ENCODE data around the gene TMEM59L. TPM values are rescaled to one million over a fixed set of nuclear protein-coding genes. Genes with fewer than 3 reads are reported as not detected.

Gene TMEM59L
- total and polyA plus RNA-seq, 2 of the 13 experiments (the other 11 are each of a cell fraction or from before 2014, with no cell fraction given): 0.97 to 5.5 TPM

DNA sequence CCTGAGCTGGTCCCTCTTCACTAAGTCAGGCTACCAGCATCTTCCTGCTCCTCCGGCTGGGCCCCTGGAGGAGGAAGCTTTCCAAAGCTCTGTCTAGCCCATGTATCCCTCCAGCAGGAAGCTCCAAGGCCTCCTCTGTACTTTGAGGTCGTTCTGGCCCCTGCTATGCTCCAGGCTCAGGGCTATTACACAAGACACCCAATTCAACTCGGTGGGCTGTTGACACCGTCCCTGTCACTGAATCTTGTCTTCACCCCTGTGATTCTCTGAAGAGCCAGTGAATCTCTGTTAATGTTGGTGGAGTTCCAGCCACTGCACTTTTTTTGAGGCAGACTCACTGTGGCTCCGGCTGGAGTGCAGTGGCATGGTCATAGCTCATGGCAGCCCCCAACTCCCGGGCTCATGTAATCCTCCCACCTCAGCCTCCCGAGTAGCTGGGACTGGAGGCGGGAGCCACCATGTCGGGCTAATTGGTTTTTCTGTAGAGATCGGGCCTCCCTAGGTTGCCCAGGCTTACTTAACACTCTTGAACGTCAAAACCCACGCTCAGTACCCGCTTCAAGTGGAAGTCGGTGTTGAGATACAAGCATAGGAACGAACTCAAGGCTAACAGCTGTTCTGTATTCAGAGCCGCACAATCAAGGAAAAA lies 24.6 kb upstream of the TMEM59L start (continued):
- TF ChIP-seq, protein P1, sequence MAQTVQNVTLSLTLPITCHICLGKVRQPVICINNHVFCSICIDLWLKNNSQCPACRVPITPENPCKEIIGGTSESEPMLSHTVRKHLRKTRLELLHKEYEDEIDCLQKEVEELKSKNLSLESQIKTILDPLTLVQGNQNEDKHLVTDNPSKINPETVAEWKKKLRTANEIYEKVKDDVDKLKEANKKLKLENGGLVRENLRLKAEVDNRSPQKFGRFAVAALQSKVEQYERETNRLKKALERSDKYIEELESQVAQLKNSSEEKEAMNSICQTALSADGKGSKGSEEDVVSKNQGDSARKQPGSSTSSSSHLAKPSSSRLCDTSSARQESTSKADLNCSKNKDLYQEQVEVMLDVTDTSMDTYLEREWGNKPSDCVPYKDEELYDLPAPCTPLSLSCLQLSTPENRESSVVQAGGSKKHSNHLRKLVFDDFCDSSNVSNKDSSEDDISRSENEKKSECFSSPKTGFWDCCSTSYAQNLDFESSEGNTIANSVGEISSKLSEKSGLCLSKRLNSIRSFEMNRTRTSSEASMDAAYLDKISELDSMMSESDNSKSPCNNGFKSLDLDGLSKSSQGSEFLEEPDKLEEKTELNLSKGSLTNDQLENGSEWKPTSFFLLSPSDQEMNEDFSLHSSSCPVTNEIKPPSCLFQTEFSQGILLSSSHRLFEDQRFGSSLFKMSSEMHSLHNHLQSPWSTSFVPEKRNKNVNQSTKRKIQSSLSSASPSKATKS (CRISPR knock-in tag; IDR thresholded peaks at IDR 0.05): 0 out of 2 replicates have a peak, but pooled peaks have one; percentile 34
- TF ChIP-seq ZNF879 (CRISPR knock-in tag; IDR thresholded peaks at IDR 0.05) (0 out of 2 replicates have a peak, but pooled peaks have one; percentile 29), MLLT10 (CRISPR knock-in tag; IDR thresholded peaks at IDR 0.05) (no peak), CBFB (CRISPR knock-in tag; IDR thresholded peaks at IDR 0.05) (no peak), RARG (CRISPR knock-in tag; IDR thresholded peaks at IDR 0.05; ENCODE audit: low read depth) (no peak), ESRRA (CRISPR knock-in tag; IDR thresholded peaks at IDR 0.05; ENCODE audit: low read depth) (no peak), ZNF432 (CRISPR knock-in tag; IDR thresholded peaks at IDR 0.05; ENCODE audit: borderline replicate concordance) (no peak), ZNF414 (CRISPR knock-in tag; IDR thresholded peaks at IDR 0.05) (peak; percentile 10; the same call in 1 of the 2 replicates), RFXAP (CRISPR knock-in tag; IDR thresholded peaks at IDR 0.05; ENCODE audit: borderline replicate concordance) (no peak), ZNF746 (CRISPR knock-in tag; IDR thresholded peaks at IDR 0.05) (0 out of 2 replicates have a peak, but pooled peaks have one; percentile 35), SCMH1 (CRISPR knock-in tag; IDR thresholded peaks at IDR 0.05; ENCODE audit: borderline replicate concordance) (no peak), CREM (IDR thresholded peaks at IDR 0.05) (0 out of 2 replicates have a peak, but pooled peaks have one; percentile 13), CREM (CRISPR knock-in tag; IDR thresholded peaks at IDR 0.05) (no peak), ZNF883 (CRISPR knock-in tag; IDR thresholded peaks at IDR 0.05; ENCODE audit: not compliant biosample characterization) (no peak), ZNF598 (CRISPR knock-in tag; IDR thresholded peaks at IDR 0.05; ENCODE audit: borderline replicate concordance) (no peak), LCORL (IDR thresholded peaks at IDR 0.05) (no peak), LCORL (CRISPR knock-in tag; IDR thresholded peaks at IDR 0.05) (no peak), ZNF766 (CRISPR knock-in tag; IDR thresholded peaks at IDR 0.05; ENCODE audit: borderline replicate concordance) (no peak), REPIN1 (CRISPR knock-in tag; IDR thresholded peaks at IDR 0.05; ENCODE audit: borderline replicate concordance, low read depth) (no peak), TGIF2 (CRISPR knock-in tag; IDR thresholded peaks at IDR 0.05) (peak; percentile 20; the same call in 1 of the 2 replicates), ZNF773 (CRISPR knock-in tag; IDR thresholded peaks at IDR 0.05; ENCODE audit: borderline replicate concordance) (no peak), FOXA3 (CRISPR knock-in tag; IDR thresholded peaks at IDR 0.05) (0 out of 2 replicates have a peak, but pooled peaks have one; percentile 17), DMAP1 (CRISPR knock-in tag; IDR thresholded peaks at IDR 0.05) (no peak), ZFP62 (CRISPR knock-in tag; IDR thresholded peaks at IDR 0.05) (no peak), ZNF619 (CRISPR knock-in tag; IDR thresholded peaks at IDR 0.05) (0 out of 2 replicates have a peak, but pooled peaks have one; percentile 13)
